BJ (cell line): ENCODE measurements around the gene ZBTB18. TPM values are rescaled to one million over a fixed set of nuclear protein-coding genes. Genes with fewer than 3 reads are reported as not detected.

Source experiments
- CTCF ChIA-PET: fragments of 350-600 bp; formaldehyde crosslinking; extraction: SDS; loops from one replicate; lab custom pipeline; 2021; ENCODE audit warnings: antibody characterized with exemption, inconsistent platforms; lab: Yijun Ruan, JAX
- POLR2A ChIA-PET: fragments of 300-600 bp; sonication (Branson Sonifier 250); formaldehyde crosslinking; extraction: SDS; loops from one replicate; lab custom pipeline; 2021; ENCODE audit warnings: antibody characterized with exemption; lab: Charles Lee
- DNase-seq: peaks from one replicate; pipeline ENCODE4 v3.0.0-alpha.2; 2011; ENCODE audit warnings: low read depth
- H3K27me3 ChIP-seq: 2 replicates; pipeline ENCODE4 v1.6.0; 2011; ENCODE audit warnings: low read length; ENCODE audit not compliant: control insufficient read depth, insufficient read depth
- H3K36me3 ChIP-seq: 2 replicates; pipeline ENCODE4 v1.5.1; 2011; ENCODE audit warnings: low read length; ENCODE audit not compliant: control insufficient read depth, insufficient read depth
- H3K4me3 ChIP-seq: 2 replicates; pipeline ENCODE4 v1.5.1; 2011; ENCODE audit warnings: low read depth, mild to moderate bottlenecking, control low read depth, low read length
- polyA plus RNA-seq: library from polyadenylated mRNA; depleted of rRNA; stranded (reverse); fragments of >200 nt; gene quantifications from 2 replicates; pipeline ENCODE4 v1.2.3, GENCODE V29; 2011
- TF ChIP-seq, protein P1 (sequence below): IDR thresholded peaks from 2 replicates; pipeline ENCODE4 v1.5.1; 2011; ENCODE audit warnings: low read depth, mild to moderate bottlenecking, control low read depth, inconsistent platforms, low read length, moderate library complexity; ENCODE audit not compliant: insufficient read depth

ZBTB18 gene
- polyA plus RNA-seq, 1 experiment = 12.7 TPM

GRCh38 chr1:244065960-244066388 lies 14.9 kb downstream of the ZBTB18 start:
- Histone ChIP-seq H3K36me3 (no peaks in the 10 kb centered on the region), H3K4me3 (no peak overlapping the region), H3K27me3 (no peaks in the 10 kb centered on the region)
- ChIA-PET CTCF (no interaction called here), POLR2A (interaction anchor here (0.5 kb wide), 2 partner anchors 18 to 40 kb away, joined by 3 to 11 read pairs; no protein-coding TSS in a partner anchor)
- TF ChIP-seq, protein P1, sequence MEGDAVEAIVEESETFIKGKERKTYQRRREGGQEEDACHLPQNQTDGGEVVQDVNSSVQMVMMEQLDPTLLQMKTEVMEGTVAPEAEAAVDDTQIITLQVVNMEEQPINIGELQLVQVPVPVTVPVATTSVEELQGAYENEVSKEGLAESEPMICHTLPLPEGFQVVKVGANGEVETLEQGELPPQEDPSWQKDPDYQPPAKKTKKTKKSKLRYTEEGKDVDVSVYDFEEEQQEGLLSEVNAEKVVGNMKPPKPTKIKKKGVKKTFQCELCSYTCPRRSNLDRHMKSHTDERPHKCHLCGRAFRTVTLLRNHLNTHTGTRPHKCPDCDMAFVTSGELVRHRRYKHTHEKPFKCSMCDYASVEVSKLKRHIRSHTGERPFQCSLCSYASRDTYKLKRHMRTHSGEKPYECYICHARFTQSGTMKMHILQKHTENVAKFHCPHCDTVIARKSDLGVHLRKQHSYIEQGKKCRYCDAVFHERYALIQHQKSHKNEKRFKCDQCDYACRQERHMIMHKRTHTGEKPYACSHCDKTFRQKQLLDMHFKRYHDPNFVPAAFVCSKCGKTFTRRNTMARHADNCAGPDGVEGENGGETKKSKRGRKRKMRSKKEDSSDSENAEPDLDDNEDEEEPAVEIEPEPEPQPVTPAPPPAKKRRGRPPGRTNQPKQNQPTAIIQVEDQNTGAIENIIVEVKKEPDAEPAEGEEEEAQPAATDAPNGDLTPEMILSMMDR = no peak
- DNase-seq = no peak

DNA sequence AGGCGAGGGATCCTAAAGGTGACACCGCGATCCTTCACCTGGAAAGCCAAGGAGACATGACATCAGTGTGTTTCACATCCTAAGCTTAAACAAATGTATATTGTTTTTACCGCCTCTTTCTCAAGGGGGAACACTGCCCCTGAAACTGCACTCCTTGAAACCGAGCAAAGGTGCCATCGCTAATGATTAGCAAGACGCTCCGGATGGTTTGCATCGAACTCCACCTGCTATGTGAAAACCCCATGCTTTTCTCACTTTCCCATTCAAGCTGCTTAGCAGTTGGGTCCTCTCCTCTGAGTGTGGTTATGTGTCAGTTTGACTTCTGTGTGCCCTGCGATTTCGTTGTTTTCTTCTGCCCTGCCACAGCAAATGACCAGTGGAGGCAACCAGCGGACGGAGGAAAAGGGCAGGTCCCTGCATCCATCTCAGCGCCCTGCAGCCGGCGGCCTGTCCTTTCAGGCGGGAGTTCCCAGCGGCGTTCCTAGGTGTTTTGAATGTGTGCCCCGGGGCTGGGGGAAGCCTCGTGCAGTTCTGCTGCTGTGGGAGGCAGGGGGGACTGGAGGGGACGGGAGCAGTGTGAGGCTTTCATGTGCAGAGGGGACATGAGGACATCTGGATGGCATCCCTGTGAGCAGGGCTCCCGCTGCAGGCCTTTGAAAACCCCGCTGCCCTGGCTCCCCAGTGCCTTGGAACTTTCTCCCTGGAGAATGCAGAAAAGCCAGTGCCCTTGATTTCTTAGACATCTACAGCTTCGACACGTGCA lies 16.1 kb downstream of the ZBTB18 start:
- POLR2A ChIA-PET = no interaction called here

DNA sequence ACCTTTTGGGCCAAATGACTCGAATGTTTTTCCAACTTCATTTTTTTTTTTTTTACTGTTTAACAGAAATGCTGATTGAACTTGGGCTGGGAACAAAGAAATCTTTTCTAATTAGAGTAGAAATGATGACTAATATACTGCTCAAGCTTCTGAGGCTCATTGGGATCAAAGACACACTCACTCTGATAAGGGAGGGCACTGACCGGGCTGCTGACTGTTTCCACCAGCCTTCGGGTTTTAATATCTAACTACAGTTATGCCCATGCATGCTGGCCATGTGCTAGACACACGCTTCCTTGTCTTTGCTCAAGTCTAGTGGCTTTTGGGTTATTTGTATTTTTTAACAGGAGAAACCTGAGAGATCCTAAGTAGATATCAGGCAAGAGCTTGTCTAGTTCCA lies 16.8 kb downstream of the ZBTB18 start:
- H3K27me3 ChIP-seq = no peaks in the 10 kb centered on the region
- no peak for DNase-seq
- TF ChIP-seq, protein P1 = no peak
- ChIA-PET CTCF (no interaction called here), POLR2A (no interaction called here)
- no peaks in the 10 kb centered on the region for H3K36me3 ChIP-seq
- no peak overlapping the region for H3K4me3 ChIP-seq

More for the DNA sequence above, 16.1 kb downstream of the ZBTB18 start:
- no peak for DNase-seq
- Histone ChIP-seq H3K36me3 (no peaks in the 10 kb centered on the region), H3K27me3 (no peaks in the 10 kb centered on the region), H3K4me3 (no peak overlapping the region)
- CTCF ChIA-PET = no interaction called here
- TF ChIP-seq, protein P1 = no peak

DNA sequence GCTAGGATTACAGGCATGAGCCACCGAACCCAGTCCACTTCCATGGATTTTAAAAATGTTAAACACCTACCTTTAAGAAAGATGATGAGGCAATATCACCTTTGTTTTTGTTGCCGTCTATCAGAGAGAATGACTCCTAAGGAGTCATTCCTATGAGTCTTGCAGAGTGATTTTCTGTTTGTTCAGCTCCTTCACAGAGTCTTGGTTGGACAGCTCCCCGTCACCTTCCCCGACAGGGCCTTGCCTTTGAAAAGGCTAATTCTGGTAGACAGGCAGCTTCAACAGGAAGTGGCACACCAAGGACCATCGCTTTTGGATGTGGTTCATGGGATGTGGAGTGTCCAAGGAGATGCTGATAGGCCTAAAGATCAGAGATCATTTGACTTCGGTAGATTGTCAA lies 17.5 kb downstream of the ZBTB18 start:
- CTCF ChIA-PET = no interaction called here
- Histone ChIP-seq H3K4me3 (no peak overlapping the region), H3K27me3 (no peaks in the 10 kb centered on the region), H3K36me3 (no peaks in the 10 kb centered on the region)
- DNase-seq = no peak
- TF ChIP-seq, protein P1 = no peak
- POLR2A ChIA-PET = no interaction called here

GRCh38 chr1:244069326-244069898 lies 18.3 kb downstream of the ZBTB18 start:
- ChIA-PET POLR2A (no interaction called here), CTCF (no interaction called here)
- DNase-seq = no peak
- Histone ChIP-seq H3K36me3 (no peaks in the 10 kb centered on the region), H3K4me3 (no peak overlapping the region), H3K27me3 (no peaks in the 10 kb centered on the region)
- TF ChIP-seq, protein P1 = no peak
